ENCODE data around the gene UBAC1.

DNA sequence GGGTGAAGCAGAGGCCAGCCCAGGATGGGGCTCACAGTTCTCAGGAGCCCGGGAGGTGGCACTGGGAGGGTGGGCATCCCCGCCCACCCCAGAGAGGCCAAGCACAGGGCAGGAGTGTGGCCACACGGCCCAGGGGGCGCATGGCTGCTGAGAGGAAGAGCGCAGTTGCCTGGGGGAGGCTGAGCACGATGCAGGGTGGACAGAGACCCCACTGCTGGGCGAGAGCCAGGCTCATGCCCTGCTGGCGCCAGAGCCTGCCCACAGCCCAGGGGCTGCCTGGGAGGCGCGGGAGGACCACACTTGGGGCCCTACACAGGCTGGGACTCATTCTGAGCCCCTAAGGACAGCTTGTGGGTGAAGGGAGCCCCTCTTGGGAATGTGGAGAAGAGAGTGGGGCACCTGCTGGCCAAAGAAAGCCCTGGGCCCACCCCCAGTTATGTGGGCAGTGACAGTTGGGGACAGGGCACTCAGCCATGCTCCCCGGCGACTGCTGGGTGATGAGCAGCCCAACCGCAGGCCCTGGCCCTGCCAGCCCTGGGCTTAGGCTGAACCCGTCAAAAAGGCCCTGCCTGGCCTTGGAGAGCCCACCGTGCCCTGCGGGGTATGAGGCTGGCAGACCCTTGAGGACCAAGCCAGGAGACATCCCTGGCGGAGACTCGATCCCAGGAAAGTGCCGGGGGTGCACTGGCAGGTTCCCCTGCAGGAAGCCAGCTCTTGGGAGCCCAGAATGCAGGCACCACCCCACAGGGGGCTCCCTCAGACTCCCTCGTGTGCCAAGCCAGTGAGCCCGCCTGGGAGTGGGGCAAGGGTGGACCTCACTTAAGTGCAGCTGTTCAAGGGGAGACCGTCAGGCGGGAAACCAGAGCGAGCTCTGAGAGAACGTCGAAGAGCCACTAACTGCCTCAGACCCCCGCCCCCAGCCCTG lies 32.2 kb downstream of the UBAC1 start:
- no peak for TF ChIP-seq EZH2 (IDR thresholded peaks at IDR 0.05; ENCODE audit: borderline replicate concordance, low read depth, low read length, poor library complexity, severe bottlenecking)
- TF ChIP-seq, protein P1, sequence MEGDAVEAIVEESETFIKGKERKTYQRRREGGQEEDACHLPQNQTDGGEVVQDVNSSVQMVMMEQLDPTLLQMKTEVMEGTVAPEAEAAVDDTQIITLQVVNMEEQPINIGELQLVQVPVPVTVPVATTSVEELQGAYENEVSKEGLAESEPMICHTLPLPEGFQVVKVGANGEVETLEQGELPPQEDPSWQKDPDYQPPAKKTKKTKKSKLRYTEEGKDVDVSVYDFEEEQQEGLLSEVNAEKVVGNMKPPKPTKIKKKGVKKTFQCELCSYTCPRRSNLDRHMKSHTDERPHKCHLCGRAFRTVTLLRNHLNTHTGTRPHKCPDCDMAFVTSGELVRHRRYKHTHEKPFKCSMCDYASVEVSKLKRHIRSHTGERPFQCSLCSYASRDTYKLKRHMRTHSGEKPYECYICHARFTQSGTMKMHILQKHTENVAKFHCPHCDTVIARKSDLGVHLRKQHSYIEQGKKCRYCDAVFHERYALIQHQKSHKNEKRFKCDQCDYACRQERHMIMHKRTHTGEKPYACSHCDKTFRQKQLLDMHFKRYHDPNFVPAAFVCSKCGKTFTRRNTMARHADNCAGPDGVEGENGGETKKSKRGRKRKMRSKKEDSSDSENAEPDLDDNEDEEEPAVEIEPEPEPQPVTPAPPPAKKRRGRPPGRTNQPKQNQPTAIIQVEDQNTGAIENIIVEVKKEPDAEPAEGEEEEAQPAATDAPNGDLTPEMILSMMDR (conservative IDR thresholded peaks at IDR 0.05; ENCODE audit: low read depth, low read length): no peak
